Tibial nerve (tissue), 4 donors: ENCODE measurements around the gene SLC20A1. TPM values are rescaled to one million over a fixed set of nuclear protein-coding genes. Genes with fewer than 3 reads are reported as not detected.
A peak's percentile ranks its signal among the peaks of the same experiment; 100 is the strongest.

Source experiments
- DNase-seq, 2 donors: peaks; one replicate each; pipeline ENCODE4 v3.0.0-alpha.2; 2019; ENCODE audit warnings: low spot score in 2 of 2
- H3K27ac ChIP-seq, 4 donors: fragments of 200-600 bp; sonication (generic) in 3 of 4; one replicate each; pipeline ENCODE4 v1.5.1; 2017 to 2019; ENCODE audit warnings: mild to moderate bottlenecking in 1 of 4
- H3K27me3 ChIP-seq, 2 donors: fragments of 200-600 bp; sonication (generic) in 1 of 2; one replicate each; pipeline versions ENCODE4 v1.5.1 to v1.6.0; 2017 to 2019
- H3K36me3 ChIP-seq, 3 donors: fragments of 200-600 bp; sonication (generic); one replicate each; pipeline ENCODE4 v1.5.1; 2018 to 2019
- H3K4me1 ChIP-seq, 4 donors: fragments of 200-600 bp; sonication (generic) in 3 of 4; one replicate each; pipeline ENCODE4 v1.5.1; 2017 to 2019
- H3K4me3 ChIP-seq, 4 donors: fragments of 200-600 bp; sonication (generic) in 3 of 4; one replicate each; pipeline ENCODE4 v1.5.1; 2017 to 2019; ENCODE audit warnings: mild to moderate bottlenecking in 1 of 4, moderate library complexity in 1 of 4
- H3K9me3 ChIP-seq, 4 donors: fragments of 200-600 bp; sonication (generic) in 3 of 4; one replicate each; pipeline ENCODE4 v1.5.1; 2017 to 2019
- CTCF ChIP-seq, 5 experiments: fragments of 200-600 bp in 3 of 5; fragments of 450-650 bp in 2 of 5; sonication (generic) in 3 of 5; IDR thresholded peaks; one replicate each; pipeline ENCODE4 v1.5.1; 2016 to 2019; ENCODE audit warnings: antibody characterized with exemption in 5 of 5, mild to moderate bottlenecking in 3 of 5, moderate library complexity in 2 of 5
- EP300 ChIP-seq, 2 donors: sonication (generic); formaldehyde crosslinking; IDR thresholded peaks; one replicate each; pipeline ENCODE4 v1.6.1; 2017; ENCODE audit warnings: antibody characterized with exemption in 2 of 2, mild to moderate bottlenecking in 1 of 2
- POLR2A ChIP-seq, 2 donors: fragments of 450-650 bp; IDR thresholded peaks; one replicate each; pipeline ENCODE4 v1.6.1; 2017; ENCODE audit warnings: antibody characterized with exemption in 2 of 2, mild to moderate bottlenecking in 2 of 2, moderate library complexity in 2 of 2
- WGBS, 2 donors: methylation state at CpG; one replicate each; pipeline ENCODE4 v1.1.5; 2018; 5-methylcytosine and 5-hydroxymethylcytosine counted together
- total RNA-seq, 4 donors: library from RNA; depleted of rRNA; stranded (reverse); fragments of >200 nt; gene quantifications; one replicate each; pipeline ENCODE4 v1.1.0, GENCODE V29; 2016

SLC20A1 gene
- total RNA-seq, 4 donors from 2014 or later, result 19.3 to 50.5 (median 32.8) TPM

- no peak for DNase-seq
- Histone ChIP-seq H3K4me3 (no peak overlapping the region), H3K9me3 (no peaks in the 10 kb centered on the region), H3K27me3 (no peaks in the 10 kb centered on the region), H3K36me3 (no peaks in the 10 kb centered on the region), H3K4me1 (peaks cover 0 to 7% (median 2%) of the 10 kb centered on the region in 4 donors), H3K27ac (no peak overlapping the region)
- TF ChIP-seq CTCF (IDR thresholded peaks at IDR 0.05) (no peak), EP300 (IDR thresholded peaks at IDR 0.05) (no peak), POLR2A (IDR thresholded peaks at IDR 0.05) (no peak)
- WGBS, 2 donors, result 58 to 65% methylated on average over 4 of the region's 4 CpGs
Measured at GRCh38 chr2:112691881-112692281, 46.1 kb downstream of the SLC20A1 start.

GRCh38 chr2:112692495-112692911 lies 46.8 kb downstream of the SLC20A1 start:
- no peaks in the 10 kb centered on the region for H3K36me3 ChIP-seq
- WGBS, 2 donors, result 24 to 36% methylated on average over 4 to 5 of the region's 5 CpGs
- DNase-seq, result peak in 1 of 2 donors; percentile 16
- peaks cover 0 to 7% (median 2%) of the 10 kb centered on the region in 4 donors for H3K4me1 ChIP-seq
- TF ChIP-seq EP300 (IDR thresholded peaks at IDR 0.05) (no peak), POLR2A (IDR thresholded peaks at IDR 0.05) (no peak), CTCF (IDR thresholded peaks at IDR 0.05) (no peak)
- no peak overlapping the region for H3K4me3 ChIP-seq
- H3K27me3 ChIP-seq, result no peaks in the 10 kb centered on the region
- no peaks in the 10 kb centered on the region for H3K9me3 ChIP-seq
- no peak overlapping the region for H3K27ac ChIP-seq

- H3K4me3 ChIP-seq, result no peak overlapping the region
- H3K9me3 ChIP-seq, result no peaks in the 10 kb centered on the region
- H3K36me3 ChIP-seq, result no peaks in the 10 kb centered on the region
- H3K4me1 ChIP-seq, result peaks cover 0 to 7% (median 2%) of the 10 kb centered on the region in 4 donors
- DNase-seq, result no peak
- no peaks in the 10 kb centered on the region for H3K27me3 ChIP-seq
- TF ChIP-seq EP300 (IDR thresholded peaks at IDR 0.05), result no peak
- no peak for TF ChIP-seq POLR2A (IDR thresholded peaks at IDR 0.05)
- TF ChIP-seq CTCF (IDR thresholded peaks at IDR 0.05), result no peak
- WGBS, 2 donors, result 90 to 100% methylated on average over 1 of the region's 1 CpG
- H3K27ac ChIP-seq, result no peak overlapping the region
Measured at GRCh38 chr2:112692918-112693317, 47.2 kb downstream of the SLC20A1 start.

- H3K36me3 ChIP-seq, result no peaks in the 10 kb centered on the region
- peaks cover 0 to 7% (median 2%) of the 10 kb centered on the region in 4 donors for H3K4me1 ChIP-seq
- no peaks in the 10 kb centered on the region for H3K9me3 ChIP-seq
- WGBS, 2 donors, result 83 to 88% methylated on average over 9 of the region's 9 CpGs
- no peak for DNase-seq
- TF ChIP-seq CTCF (IDR thresholded peaks at IDR 0.05) (no peak), POLR2A (IDR thresholded peaks at IDR 0.05) (no peak)
- no peak overlapping the region for H3K27ac ChIP-seq
- no peaks in the 10 kb centered on the region for H3K27me3 ChIP-seq
- no peak overlapping the region for H3K4me3 ChIP-seq
Measured at GRCh38 chr2:112693596-112693995, 47.9 kb downstream of the SLC20A1 start.

- no peaks in the 10 kb centered on the region for H3K36me3 ChIP-seq
- no peak overlapping the region for H3K4me3 ChIP-seq
- H3K4me1 ChIP-seq, result peaks cover 0 to 7% (median 2%) of the 10 kb centered on the region in 4 donors
- H3K27me3 ChIP-seq, result no peaks in the 10 kb centered on the region
- TF ChIP-seq EP300 (IDR thresholded peaks at IDR 0.05) (no peak), POLR2A (IDR thresholded peaks at IDR 0.05) (no peak), CTCF (IDR thresholded peaks at IDR 0.05) (no peak)
- H3K9me3 ChIP-seq, result no peaks in the 10 kb centered on the region
- 89 to 96% methylated on average over 12 of the region's 12 CpGs for WGBS, 2 donors
- DNase-seq, result no peak
- no peak overlapping the region for H3K27ac ChIP-seq
Measured at GRCh38 chr2:112694182-112694581, 48.4 kb downstream of the SLC20A1 start.
